ENCODE measurements around the gene ZBTB12.

- TF ChIP-seq CREB1 (IDR thresholded peaks at IDR 0.05) = no peak
- TF ChIP-seq CREB1 (CRISPR knock-in tag; IDR thresholded peaks at IDR 0.05) = no peak
- TF ChIP-seq ZBTB17 (CRISPR knock-in tag; IDR thresholded peaks at IDR 0.05) = no peak
- TF ChIP-seq SREBF2 (CRISPR knock-in tag; IDR thresholded peaks at IDR 0.05) = no peak
- TF ChIP-seq POLR2AphosphoS2 (IDR thresholded peaks at IDR 0.05; ENCODE audit: low read length) = no peak
- no peak for TF ChIP-seq FOXK2 (conservative IDR thresholded peaks at IDR 0.05 in 1 of 2, IDR thresholded peaks at IDR 0.05 in 1 of 2; ENCODE audit: low read depth in 2 of 2)
- no peak for TF ChIP-seq EHMT2 (IDR thresholded peaks at IDR 0.05)
These were observed 5.4 kb downstream of the ZBTB12 start for GRCh38 chr6:31896493-31896855.
